ENCODE results near the gene IGF2BP2.
"Not testable (repeated sequence)": the region's sequence is repeated elsewhere in the genome, so short reads cannot be mapped to it uniquely, and the experiment has no call there.

The IGF2BP2 gene

GRCh38 chr3:185825006-185825638 is at the start of gene IGF2BP2:
IGF2BP2 (minus strand) TSS chr3:185825042; CDS start chr3:185824960, 82 bp downstream.
- no peak for DNase-seq

GRCh38 chr3:185874119-185874518 is 49.3 kb upstream of the IGF2BP2 start:
- DNase-seq: no peak

- no peak for DNase-seq
These were observed 42.8 kb upstream of the IGF2BP2 start for GRCh38 chr3:185867650-185868049.

- no peak for DNase-seq
These were observed 42.2 kb upstream of the IGF2BP2 start for GRCh38 chr3:185866995-185867394.

GRCh38 chr3:185866555-185866954 is 41.7 kb upstream of the IGF2BP2 start:
- no peak for DNase-seq

- DNase-seq: no peak
These were observed 40.4 kb upstream of the IGF2BP2 start for GRCh38 chr3:185865247-185865646.

- DNase-seq: no peak
These were observed 39.9 kb upstream of the IGF2BP2 start for GRCh38 chr3:185864767-185865166.

- no peak for DNase-seq
These were observed 38.1 kb upstream of the IGF2BP2 start for GRCh38 chr3:185862920-185863319.

GRCh38 chr3:185859294-185859972 is 34.6 kb upstream of the IGF2BP2 start:
- no peak for DNase-seq

GRCh38 chr3:185858502-185859225 is 33.8 kb upstream of the IGF2BP2 start:
- DNase-seq: no peak

GRCh38 chr3:185857208-185857607 is 32.4 kb upstream of the IGF2BP2 start:
- DNase-seq: no peak

GRCh38 chr3:185856652-185857051 is 31.8 kb upstream of the IGF2BP2 start:
- no peak for DNase-seq

- DNase-seq: not testable (repeated sequence)
These were observed 28.9 kb upstream of the IGF2BP2 start for GRCh38 chr3:185853771-185854170.

GRCh38 chr3:185852635-185853034 is 27.8 kb upstream of the IGF2BP2 start:
- DNase-seq: no peak

- DNase-seq: no peak
These were observed 27.1 kb upstream of the IGF2BP2 start for GRCh38 chr3:185851959-185852358.

GRCh38 chr3:185851046-185851445 is 26.2 kb upstream of the IGF2BP2 start:
- DNase-seq: no peak

GRCh38 chr3:185847506-185847905 is 22.7 kb upstream of the IGF2BP2 start:
- no peak for DNase-seq

- no peak for DNase-seq
These were observed 21.2 kb upstream of the IGF2BP2 start for GRCh38 chr3:185846037-185846436.

- no peak for DNase-seq
These were observed 19.2 kb upstream of the IGF2BP2 start for GRCh38 chr3:185844051-185844450.

GRCh38 chr3:185843635-185844034 is 18.8 kb upstream of the IGF2BP2 start:
- no peak for DNase-seq

GRCh38 chr3:185843126-185843525 is 18.3 kb upstream of the IGF2BP2 start:
- no peak for DNase-seq

GRCh38 chr3:185842241-185842640 is 17.4 kb upstream of the IGF2BP2 start:
- no peak for DNase-seq

- not testable (repeated sequence) for DNase-seq
These were observed 13.7 kb upstream of the IGF2BP2 start for GRCh38 chr3:185838417-185838989.

GRCh38 chr3:185837414-185837813 is 12.6 kb upstream of the IGF2BP2 start:
- no peak for DNase-seq

Data from NCI-H1694 treated with DMSO at 0.1 percent for 48 hours (cell line).